HG03565 (cell line): ENCODE results near the gene SLC8A3.
"Not testable (repeated sequence)": the region's sequence is repeated elsewhere in the genome, so short reads cannot be mapped to it uniquely, and the experiment has no call there.

ENCODE experiments used
- ATAC-seq: cut with Tn5 transposase; IDR thresholded peaks from one replicate; pipeline ENCODE4 v1.9.1; 2021; ENCODE audit warnings: mild to moderate bottlenecking, moderate library complexity; ENCODE audit not compliant: unreplicated experiment

Gene SLC8A3

DNA sequence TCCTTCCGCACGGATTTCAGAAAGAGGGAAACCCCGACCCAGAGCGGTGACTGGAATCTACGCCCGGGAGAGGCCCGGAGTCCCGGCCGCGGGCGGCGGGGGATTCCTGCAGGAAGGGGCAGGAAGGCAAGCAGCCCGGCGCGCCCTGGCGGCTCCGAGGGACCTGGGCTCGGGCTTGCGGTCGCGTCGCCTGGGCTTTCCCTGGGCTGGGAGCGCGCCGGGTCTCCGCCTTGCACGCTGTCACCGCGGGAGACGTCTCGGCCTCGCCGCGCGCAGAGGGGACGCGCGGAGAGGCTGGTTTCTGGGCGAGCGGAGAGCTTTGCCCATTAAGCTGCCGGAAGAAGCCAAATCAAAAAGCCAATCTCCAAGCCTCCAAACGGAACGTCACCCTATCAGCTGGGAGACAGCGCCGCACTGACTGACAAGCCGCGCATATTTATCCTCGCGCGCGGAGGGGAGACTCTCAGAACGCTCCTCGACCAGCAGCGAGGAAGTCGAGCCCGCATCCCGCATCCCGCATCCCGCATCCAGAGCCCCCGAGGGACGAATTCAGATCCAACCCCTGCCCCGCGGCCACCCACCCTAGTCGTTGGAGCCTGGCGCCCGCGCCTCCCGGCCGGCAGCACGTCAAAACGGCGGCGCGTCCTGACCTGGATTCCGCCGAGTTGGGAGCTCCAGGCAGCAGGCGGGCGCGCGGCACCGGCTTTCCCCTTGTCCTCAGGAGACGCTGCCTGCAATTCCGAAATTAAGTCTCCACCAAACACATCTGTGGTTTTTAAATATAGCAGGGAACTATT lies at the start of gene SLC8A3:
SLC8A3 (minus strand) TSS at position 293 of the 797 bp plus-strand sequence. CDS start 20,529 bp downstream, outside the sequence.
- ATAC-seq, result no peak

- no peak for ATAC-seq
Measured at GRCh38 chr14:70237710-70238109, 49.0 kb upstream of the SLC8A3 start.

DNA sequence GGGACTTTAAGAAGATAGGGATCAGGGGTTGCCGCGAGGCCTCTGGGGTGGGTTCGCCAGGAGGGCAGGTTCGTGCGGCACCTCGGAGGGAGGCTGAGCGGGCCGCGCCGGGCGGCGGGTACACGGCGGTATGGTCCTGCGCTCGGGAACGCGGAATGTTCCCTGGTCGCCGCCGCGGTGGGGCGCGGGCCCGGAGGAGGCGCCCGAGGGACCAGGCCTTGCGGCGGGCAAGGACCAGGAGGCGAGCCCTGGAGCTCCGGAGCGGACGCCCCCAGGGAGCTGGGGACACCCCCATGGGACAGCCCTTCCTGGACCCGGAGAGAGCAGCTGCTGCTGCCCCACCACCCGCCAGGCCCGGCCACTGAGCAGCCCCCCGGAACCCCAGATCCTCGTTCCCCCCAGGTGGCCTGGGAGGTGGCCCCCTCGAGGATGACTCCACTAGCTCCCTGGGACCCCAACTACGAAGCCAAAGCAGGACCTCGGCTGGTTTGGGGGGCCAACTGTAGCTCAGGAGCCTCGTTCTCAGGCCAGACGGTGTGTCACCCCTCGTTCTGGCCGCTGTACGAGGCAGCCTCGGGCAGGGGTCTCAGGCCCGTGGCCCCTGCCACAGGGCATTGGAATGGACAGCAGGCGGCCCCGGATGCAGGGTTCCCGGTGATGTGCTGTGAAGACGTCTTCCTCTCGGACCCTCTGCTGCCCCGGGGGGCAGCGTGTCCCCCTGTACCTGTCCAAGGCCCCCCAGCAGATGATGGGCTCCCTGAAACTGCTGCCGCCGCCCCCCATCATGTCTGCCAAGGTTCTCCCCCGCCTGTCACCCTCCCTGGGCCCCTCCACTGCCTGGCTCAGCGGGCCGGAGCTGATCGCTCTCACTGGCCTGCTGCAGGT lies 45.6 kb upstream of the SLC8A3 start:
- no peak for ATAC-seq

DNA sequence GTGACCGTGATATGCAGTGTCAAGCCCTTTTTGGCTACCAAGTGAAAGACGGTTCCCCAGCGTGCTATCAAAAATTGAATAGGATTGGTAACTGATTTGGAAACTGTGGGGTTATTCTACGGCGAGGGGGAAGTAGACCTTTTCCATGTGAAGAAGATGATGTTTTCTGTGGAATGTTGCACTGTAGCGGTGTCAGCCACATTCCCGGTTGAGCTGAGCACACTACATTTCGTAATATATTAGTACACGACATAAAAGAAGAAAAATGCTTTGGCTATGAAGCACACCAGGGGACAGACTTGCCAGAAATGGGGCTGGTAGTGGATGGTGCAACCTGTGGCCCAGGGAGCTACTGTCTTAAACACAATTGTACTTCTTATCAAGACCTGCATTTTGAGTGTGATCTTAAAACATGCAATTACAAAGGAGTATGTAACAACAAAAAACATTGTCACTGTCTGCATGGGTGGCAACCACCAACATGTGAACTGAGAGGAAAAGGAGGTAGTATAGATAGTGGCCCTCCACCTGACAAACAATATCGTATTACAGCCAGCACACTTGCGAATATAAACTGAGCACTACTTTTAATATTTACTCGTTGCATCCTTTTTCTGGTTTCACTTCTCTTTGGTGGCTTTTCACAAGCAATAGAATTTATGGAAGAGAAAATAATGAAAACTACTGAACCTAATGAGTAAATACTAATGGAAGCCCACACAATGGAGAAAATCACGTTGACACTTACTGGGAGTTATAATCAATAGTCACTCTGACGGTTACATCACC lies 43.2 kb upstream of the SLC8A3 start:
- not testable (repeated sequence) for ATAC-seq

DNA sequence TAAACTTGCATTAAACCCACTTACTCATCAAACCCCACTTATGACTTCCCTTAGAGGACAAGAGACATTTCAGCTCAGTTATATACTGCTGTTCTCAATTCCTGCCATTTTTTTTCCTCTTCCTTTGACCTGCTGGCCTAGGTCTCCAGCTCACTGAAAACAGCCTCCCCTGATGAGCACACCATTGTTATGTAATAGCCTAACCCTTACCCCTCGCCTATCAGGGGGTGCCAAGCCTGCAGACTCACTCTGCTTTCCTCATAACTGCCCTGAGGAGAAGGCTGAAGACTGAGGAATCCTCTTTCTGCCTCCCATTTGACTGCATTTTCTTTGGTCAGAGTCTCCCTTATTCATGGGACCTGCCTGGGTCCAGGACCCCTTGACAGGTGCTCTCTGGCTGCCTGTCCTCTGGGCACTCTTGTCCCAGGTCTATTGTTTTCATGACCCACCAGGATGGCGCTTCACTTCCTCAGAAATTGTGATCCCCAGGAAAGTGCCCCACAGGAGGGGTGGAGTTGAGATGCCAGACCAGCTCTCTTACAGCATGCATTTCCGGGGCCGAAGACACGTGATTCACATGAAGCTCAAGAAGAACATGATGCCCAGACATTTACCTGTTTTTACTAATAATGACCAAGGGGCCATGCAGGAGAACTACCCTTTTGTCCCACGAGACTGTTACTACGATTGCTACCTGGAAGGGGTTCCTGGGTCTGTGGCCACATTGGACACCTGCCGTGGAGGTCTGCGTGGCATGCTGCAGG lies 41.3 kb upstream of the SLC8A3 start:
- not testable (repeated sequence) for ATAC-seq

- no peak for ATAC-seq
Measured at GRCh38 chr14:70213721-70214282, 25.1 kb upstream of the SLC8A3 start.

- no peak for ATAC-seq
Measured at GRCh38 chr14:70212752-70213151, 24.0 kb upstream of the SLC8A3 start.

GRCh38 chr14:70208380-70208779 lies 19.6 kb upstream of the SLC8A3 start:
- no peak for ATAC-seq

GRCh38 chr14:70203686-70204085 lies 14.9 kb upstream of the SLC8A3 start:
- no peak for ATAC-seq

GRCh38 chr14:70201994-70202393 lies 13.2 kb upstream of the SLC8A3 start:
- no peak for ATAC-seq

DNA sequence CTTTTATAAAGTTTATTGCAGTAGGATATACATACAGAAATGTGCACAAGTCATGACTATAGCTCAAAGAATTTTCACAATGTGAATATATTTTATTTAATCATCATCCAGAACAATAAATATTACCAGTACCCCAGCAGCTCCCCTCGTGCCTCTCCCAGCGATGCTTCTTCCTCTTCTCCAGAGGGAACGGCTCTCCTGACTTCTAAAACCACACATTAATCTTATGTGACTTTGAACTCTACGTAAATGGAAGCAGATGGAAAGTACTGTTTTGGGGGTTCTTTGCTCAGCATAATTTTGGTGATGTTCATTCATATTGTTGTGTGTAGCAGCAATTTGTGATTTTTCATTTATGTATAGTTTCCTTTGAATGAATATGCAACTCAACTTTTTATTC lies 4.6 kb upstream of the SLC8A3 start:
- ATAC-seq, result no peak

GRCh38 chr14:70192915-70193314 lies 4.2 kb upstream of the SLC8A3 start:
- ATAC-seq, result no peak

DNA sequence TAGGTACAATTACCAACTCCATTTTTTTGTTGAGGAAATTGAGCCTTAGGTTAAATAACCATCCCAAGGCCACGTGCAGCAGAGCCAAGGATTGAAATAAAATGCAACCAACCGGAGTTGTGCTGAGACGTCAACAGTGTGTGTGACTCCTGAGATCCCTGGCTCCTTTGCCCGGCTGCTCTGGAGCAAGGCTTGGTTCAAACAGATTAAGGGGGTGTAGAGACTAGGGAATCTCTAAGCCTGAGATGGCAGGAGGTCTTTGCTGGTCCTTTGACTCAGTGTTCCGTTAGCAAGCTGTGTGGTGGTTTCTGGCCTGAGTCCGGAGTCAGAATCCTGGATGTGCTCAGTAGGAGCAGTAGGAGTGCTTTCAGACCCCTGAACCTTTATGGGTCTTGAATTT lies 1.4 kb upstream of the SLC8A3 start:
- no peak for ATAC-seq

- ATAC-seq, result no peak
Measured at GRCh38 chr14:70189456-70190077, 816 bp upstream of the SLC8A3 start.

- ATAC-seq, result no peak
Measured at GRCh38 chr14:70188322-70188658, 461 bp downstream of the SLC8A3 start.

DNA sequence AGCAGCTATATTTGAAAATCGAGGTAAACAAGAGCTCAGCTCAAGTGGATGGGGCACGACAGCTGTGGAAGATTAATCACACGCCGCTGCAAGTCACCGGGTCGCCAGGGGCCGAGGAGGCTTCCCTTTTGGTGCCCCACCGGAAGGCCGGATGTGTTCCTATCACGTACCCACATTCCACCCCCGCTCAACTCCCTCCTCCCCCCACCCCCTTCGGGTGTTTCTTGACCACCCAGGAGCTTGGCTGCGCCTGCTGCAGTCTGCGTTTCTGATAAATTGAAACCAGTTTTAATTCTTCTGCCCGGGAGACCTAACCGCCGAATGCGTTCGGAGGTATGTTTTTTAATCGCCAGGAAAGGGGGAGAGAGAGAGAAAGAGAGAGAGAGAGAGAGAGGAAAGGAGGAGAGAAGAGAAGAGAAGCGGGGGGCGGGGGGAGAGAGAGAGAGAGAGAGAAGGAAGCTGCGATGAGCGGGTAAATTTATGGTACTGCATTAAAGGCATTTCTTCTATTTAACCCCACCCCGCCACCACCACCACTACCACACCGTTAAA lies 1.8 kb downstream of the SLC8A3 start:
- no peak for ATAC-seq

GRCh38 chr14:70183991-70184390 lies 4.8 kb downstream of the SLC8A3 start:
- ATAC-seq, result no peak

- ATAC-seq, result no peak
Measured at GRCh38 chr14:70181276-70181675, 7.5 kb downstream of the SLC8A3 start.

GRCh38 chr14:70180718-70181117 lies 8.0 kb downstream of the SLC8A3 start:
- no peak for ATAC-seq
